ENCODE results near the gene AOAH.

GRCh38 chr7:36507475-36508440 is 216.5 kb downstream of the AOAH start:
- no peak for TF ChIP-seq CTCF (IDR thresholded peaks at IDR 0.05)
- no peak for TF ChIP-seq POLR2AphosphoS5 (IDR thresholded peaks at IDR 0.05)

All from sigmoid colon (tissue), 4 donors.